RWPE2 (cell line): ENCODE data around the gene SMC1B.

Experiments
- ATAC-seq: fragments of 200-7000 bp; cut with Tn5 transposase; 3 replicates; pipeline ENCODE4 v1.9.1; 2021; ENCODE audit warnings: low read depth
- DNase-seq: peaks from one replicate; pipeline ENCODE4 v3.0.0-alpha.2; 2020; ENCODE audit warnings: low spot score
- H3K27ac ChIP-seq: fragments of 450-650 bp; 2 replicates; pipeline ENCODE4 v1.5.1; 2017; ENCODE audit warnings: mild to moderate bottlenecking; ENCODE audit not compliant: poor library complexity, severe bottlenecking
- H3K27me3 ChIP-seq: fragments of 250-450 bp; sonication (Bioruptor Pico); 2 replicates; pipeline ENCODE4 v1.5.1; 2021; ENCODE audit warnings: mild to moderate bottlenecking, moderate library complexity; ENCODE audit not compliant: insufficient read depth, poor library complexity, severe bottlenecking
- H3K36me3 ChIP-seq: fragments of 250-450 bp; sonication (Bioruptor Pico); 2 replicates; pipeline ENCODE4 v1.5.1; 2020; ENCODE audit warnings: low read depth, mild to moderate bottlenecking, moderate library complexity
- H3K4me1 ChIP-seq: fragments of 250-450 bp; sonication (Bioruptor Pico); 2 replicates; pipeline ENCODE4 v1.5.1; 2021; ENCODE audit warnings: mild to moderate bottlenecking, moderate library complexity; ENCODE audit not compliant: insufficient read depth, poor library complexity, severe bottlenecking
- H3K4me3 ChIP-seq: fragments of 250-450 bp; sonication (Bioruptor Pico); 2 replicates; pipeline ENCODE4 v1.5.1; 2021; ENCODE audit warnings: mild to moderate bottlenecking, moderate library complexity; ENCODE audit not compliant: severe bottlenecking
- H3K9me3 ChIP-seq: fragments of 250-450 bp; sonication (Bioruptor Pico); 2 replicates; pipeline ENCODE4 v1.5.1; 2021; ENCODE audit warnings: mild to moderate bottlenecking, moderate library complexity; ENCODE audit not compliant: severe bottlenecking
- TF ChIP-seq, protein P1 (sequence below): fragments of 450-650 bp; IDR thresholded peaks from one replicate; pipeline ENCODE4 v1.5.1; 2017; ENCODE audit warnings: mild to moderate bottlenecking, moderate library complexity; ENCODE audit not compliant: poor library complexity, severe bottlenecking

Gene SMC1B

DNA sequence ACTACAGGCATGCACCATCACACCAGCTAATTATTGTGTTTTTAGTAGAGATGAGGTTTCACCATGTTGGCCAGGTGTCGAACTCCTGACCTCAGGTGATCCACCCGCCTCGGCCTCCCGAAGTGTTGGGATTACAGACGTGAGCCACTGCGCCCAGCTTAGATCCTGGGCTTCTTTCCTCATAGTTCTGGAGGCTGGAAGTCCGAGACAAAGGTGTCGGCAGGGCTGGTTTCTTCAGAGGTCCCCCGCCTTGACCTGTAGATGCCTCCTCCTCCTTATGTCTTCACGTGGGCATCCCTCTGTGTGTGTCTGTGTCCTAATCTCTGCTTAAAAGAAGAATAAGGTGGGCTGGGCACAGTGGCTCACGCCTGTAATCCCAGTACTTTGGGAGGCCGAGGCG lies 45.1 kb upstream of the SMC1B start:
- no peaks in the 10 kb centered on the region for H3K4me1 ChIP-seq
- no peaks in the 10 kb centered on the region for H3K27me3 ChIP-seq
- TF ChIP-seq, protein P1, sequence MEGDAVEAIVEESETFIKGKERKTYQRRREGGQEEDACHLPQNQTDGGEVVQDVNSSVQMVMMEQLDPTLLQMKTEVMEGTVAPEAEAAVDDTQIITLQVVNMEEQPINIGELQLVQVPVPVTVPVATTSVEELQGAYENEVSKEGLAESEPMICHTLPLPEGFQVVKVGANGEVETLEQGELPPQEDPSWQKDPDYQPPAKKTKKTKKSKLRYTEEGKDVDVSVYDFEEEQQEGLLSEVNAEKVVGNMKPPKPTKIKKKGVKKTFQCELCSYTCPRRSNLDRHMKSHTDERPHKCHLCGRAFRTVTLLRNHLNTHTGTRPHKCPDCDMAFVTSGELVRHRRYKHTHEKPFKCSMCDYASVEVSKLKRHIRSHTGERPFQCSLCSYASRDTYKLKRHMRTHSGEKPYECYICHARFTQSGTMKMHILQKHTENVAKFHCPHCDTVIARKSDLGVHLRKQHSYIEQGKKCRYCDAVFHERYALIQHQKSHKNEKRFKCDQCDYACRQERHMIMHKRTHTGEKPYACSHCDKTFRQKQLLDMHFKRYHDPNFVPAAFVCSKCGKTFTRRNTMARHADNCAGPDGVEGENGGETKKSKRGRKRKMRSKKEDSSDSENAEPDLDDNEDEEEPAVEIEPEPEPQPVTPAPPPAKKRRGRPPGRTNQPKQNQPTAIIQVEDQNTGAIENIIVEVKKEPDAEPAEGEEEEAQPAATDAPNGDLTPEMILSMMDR = no peak
- H3K4me3 ChIP-seq = no peak overlapping the region
- no peak for ATAC-seq
- no peak overlapping the region for H3K27ac ChIP-seq
- H3K9me3 ChIP-seq = no peaks in the 10 kb centered on the region
- no peak for DNase-seq
- no peaks in the 10 kb centered on the region for H3K36me3 ChIP-seq

DNA sequence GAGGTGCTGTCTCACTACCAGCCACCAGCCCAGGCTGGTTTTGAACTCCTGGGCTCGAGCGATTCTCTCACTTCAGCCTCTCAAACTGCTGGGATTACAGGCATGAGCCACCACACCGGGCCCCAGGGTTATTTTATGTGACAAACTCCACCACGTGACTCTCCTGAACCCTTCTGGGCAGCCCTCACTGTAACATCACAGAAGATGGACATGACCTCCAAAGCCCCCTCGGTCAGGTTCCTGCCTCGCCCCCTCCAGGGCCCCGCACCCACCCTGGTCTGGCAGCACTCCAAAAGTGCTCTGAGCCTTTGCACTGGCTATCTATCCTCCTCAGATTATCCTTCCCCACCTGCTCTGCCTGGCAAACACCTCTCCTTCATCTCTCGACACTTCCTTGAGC lies 43.4 kb upstream of the SMC1B start:
- Histone ChIP-seq H3K9me3 (no peaks in the 10 kb centered on the region), H3K4me3 (no peak overlapping the region), H3K36me3 (no peaks in the 10 kb centered on the region), H3K27me3 (no peaks in the 10 kb centered on the region), H3K4me1 (no peaks in the 10 kb centered on the region), H3K27ac (no peak overlapping the region)
- DNase-seq (no peak), ATAC-seq (no peak)
- TF ChIP-seq, protein P1 = no peak

- H3K4me1 ChIP-seq = no peaks in the 10 kb centered on the region
- H3K36me3 ChIP-seq = no peaks in the 10 kb centered on the region
- H3K27me3 ChIP-seq = no peaks in the 10 kb centered on the region
- H3K4me3 ChIP-seq = no peak overlapping the region
- H3K27ac ChIP-seq = no peak overlapping the region
- H3K9me3 ChIP-seq = no peaks in the 10 kb centered on the region
- ATAC-seq (no peak), DNase-seq (no peak)
- TF ChIP-seq, protein P1 = no peak
Observed at GRCh38 chr22:45455621-45456020, 42.2 kb upstream of the SMC1B start.

DNA sequence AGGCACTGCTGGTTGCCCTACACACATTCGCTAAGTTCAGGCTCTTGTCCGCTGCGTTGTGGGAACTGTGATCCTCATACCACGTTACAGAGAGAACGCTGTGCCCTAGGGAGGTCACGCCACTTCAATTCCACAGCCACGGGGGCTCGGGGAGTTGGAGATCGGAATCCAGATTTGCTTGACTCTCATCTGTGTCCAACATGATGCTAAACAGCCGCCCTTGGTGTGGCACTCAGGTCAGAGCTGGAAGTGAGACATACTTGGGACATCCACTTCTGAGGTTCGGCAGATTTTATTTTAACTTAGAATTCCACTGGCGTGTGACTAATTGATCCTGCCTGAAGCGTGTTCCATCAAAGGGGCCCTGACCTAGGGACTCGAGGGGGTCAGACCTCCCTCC lies 41.8 kb upstream of the SMC1B start:
- Histone ChIP-seq H3K27me3 (no peaks in the 10 kb centered on the region), H3K4me1 (no peaks in the 10 kb centered on the region), H3K36me3 (no peaks in the 10 kb centered on the region), H3K4me3 (no peak overlapping the region), H3K9me3 (no peaks in the 10 kb centered on the region), H3K27ac (no peak overlapping the region)
- no peak for ATAC-seq
- TF ChIP-seq, protein P1 = no peak
- DNase-seq = no peak

- H3K27ac ChIP-seq = no peak overlapping the region
- TF ChIP-seq, protein P1 = no peak
- H3K36me3 ChIP-seq = no peaks in the 10 kb centered on the region
- ATAC-seq (no peak), DNase-seq (no peak)
- no peaks in the 10 kb centered on the region for H3K27me3 ChIP-seq
- H3K9me3 ChIP-seq = no peaks in the 10 kb centered on the region
- no peaks in the 10 kb centered on the region for H3K4me1 ChIP-seq
- no peak overlapping the region for H3K4me3 ChIP-seq
Observed at GRCh38 chr22:45454275-45454674, 40.9 kb upstream of the SMC1B start.
